Measurements from ENCODE around the gene FGF1. TPM values are rescaled to one million over a fixed set of nuclear protein-coding genes. Genes with fewer than 3 reads are reported as not detected.

Gene FGF1
- total and polyA plus RNA-seq, 4 donors, result 19.8 to 44.2 (median 25.0) TPM

DNA sequence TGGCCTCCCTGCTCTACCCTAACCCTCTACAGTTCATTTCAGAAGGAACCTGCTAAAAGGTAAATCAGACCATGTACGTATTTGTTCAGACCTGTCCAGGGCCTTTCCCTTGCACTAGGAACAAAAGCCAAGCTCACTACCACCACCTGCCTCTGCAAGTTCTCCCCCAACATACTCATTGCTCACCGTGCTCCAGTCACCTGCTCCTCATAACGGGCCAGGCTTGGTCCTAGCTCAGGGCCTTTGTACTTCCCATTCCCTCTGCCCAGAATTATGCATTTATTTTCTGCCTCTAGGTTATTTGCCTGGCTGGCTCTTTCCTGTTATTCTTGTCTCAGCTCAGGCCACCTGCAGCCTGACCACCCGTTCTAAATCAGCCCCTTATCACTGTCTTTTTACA lies 4.8 kb upstream of the FGF1 start:
- ATAC-seq (ENCODE audit: low FRiP score) (no peak), DNase-seq (no peak)
- no peak overlapping the region for H3K27ac ChIP-seq (ENCODE audit: low read depth in 1 of 2, low read length in 2 of 2)
- WGBS, 2 donors, result 91 to 96% methylated on average over 4 of the region's 4 CpGs
- H3K9me3 ChIP-seq (ENCODE audit: control insufficient read depth, low read length), result no peaks in the 10 kb centered on the region
- H3K4me1 ChIP-seq (ENCODE audit: control insufficient read depth in 1 of 2, insufficient read depth in 2 of 2, low read length in 2 of 2), result no peaks in the 10 kb centered on the region
- H3K27me3 ChIP-seq (ENCODE audit: control insufficient read depth in 1 of 2, insufficient read depth in 2 of 2, low read length in 1 of 2), result no peaks in the 10 kb centered on the region
- intact Hi-C loops (cut with DNase I), result no loop called here
- no peak overlapping the region for H3K4me3 ChIP-seq (ENCODE audit: low read length in 2 of 2)
- H3K36me3 ChIP-seq (ENCODE audit: control insufficient read depth in 1 of 2, insufficient read depth in 2 of 2, low read length in 1 of 2), result no peaks in the 10 kb centered on the region

DNA sequence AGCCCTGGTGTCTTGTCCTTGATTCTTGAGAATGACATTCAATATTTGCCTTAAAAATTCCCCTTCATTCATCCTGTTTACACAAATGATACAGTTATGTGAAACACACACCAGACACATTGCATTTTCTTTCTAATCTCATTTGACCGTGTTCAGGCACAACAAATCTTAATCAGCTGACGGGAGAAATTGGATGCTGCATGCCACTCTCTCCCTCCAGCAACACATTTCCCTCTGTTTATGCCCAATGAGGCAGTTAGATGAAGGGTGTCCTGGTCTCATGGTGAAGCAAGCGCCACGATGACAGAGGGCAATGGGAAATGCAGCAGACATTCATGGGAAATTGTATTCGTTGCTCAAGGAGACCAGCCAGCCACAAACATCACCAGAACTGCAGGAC lies 3.2 kb upstream of the FGF1 start:
- no peak overlapping the region for H3K4me3 ChIP-seq (ENCODE audit: low read length in 2 of 2)
- peaks cover 0 to 3% of the 10 kb centered on the region in 2 donors for H3K4me1 ChIP-seq (ENCODE audit: control insufficient read depth in 1 of 2, insufficient read depth in 2 of 2, low read length in 2 of 2)
- H3K9me3 ChIP-seq (ENCODE audit: control insufficient read depth, low read length), result no peaks in the 10 kb centered on the region
- H3K27me3 ChIP-seq (ENCODE audit: control insufficient read depth in 1 of 2, insufficient read depth in 2 of 2, low read length in 1 of 2), result no peaks in the 10 kb centered on the region
- ATAC-seq (ENCODE audit: low FRiP score) (no peak), DNase-seq (no peak)
- intact Hi-C loops (cut with DNase I), result no loop called here
- WGBS, 2 donors, result 62 to 73% methylated on average over 5 of the region's 5 CpGs
- H3K27ac ChIP-seq (ENCODE audit: low read depth in 1 of 2, low read length in 2 of 2), result no peak overlapping the region
- H3K36me3 ChIP-seq (ENCODE audit: control insufficient read depth in 1 of 2, insufficient read depth in 2 of 2, low read length in 1 of 2), result no peaks in the 10 kb centered on the region

DNA sequence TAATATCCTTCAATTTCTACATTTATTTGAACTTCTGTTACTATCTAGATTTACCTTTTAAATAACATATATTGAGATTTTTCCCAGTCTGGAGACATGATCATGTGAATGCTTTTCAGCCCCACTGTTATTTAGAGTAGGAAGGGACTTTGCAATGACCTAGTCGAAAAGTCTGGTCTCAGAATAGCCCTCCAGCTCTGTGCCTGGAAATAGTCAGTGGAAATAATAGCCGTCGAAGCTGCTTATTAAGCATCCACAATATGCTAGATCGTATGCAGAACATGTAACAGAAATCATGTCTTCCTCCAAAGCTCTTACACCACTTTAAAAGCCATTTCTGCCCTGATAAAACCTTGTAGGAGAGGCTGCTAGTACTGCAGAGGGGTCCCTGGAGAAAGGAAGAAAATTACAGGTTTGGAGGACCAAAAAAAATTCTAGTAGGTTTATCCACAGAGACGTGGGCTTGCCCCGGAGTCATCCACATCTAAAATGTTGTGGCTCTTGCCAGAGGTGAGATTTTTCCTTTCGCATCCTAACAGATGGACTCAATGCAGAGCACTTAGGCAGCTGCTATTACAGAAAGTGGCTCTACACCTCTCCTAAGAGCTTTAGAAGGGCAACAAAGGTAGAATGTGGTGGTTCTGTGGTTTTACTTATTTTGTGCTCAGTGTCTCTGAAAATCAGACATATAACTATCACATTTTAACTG lies 2.5 kb upstream of the FGF1 start:
- intact Hi-C loops (cut with DNase I), result no loop called here
- H3K9me3 ChIP-seq (ENCODE audit: control insufficient read depth, low read length), result no peaks in the 10 kb centered on the region
- H3K4me3 ChIP-seq (ENCODE audit: low read length in 2 of 2), result no peak overlapping the region
- no peak for DNase-seq
- no peak overlapping the region for H3K27ac ChIP-seq (ENCODE audit: low read depth in 1 of 2, low read length in 2 of 2)
- ATAC-seq (ENCODE audit: low FRiP score), result no peak
- H3K4me1 ChIP-seq (ENCODE audit: control insufficient read depth in 1 of 2, insufficient read depth in 2 of 2, low read length in 2 of 2), result peaks cover 0 to 3% of the 10 kb centered on the region in 2 donors
- no peaks in the 10 kb centered on the region for H3K36me3 ChIP-seq (ENCODE audit: control insufficient read depth in 1 of 2, insufficient read depth in 2 of 2, low read length in 1 of 2)
- H3K27me3 ChIP-seq (ENCODE audit: control insufficient read depth in 1 of 2, insufficient read depth in 2 of 2, low read length in 1 of 2), result no peaks in the 10 kb centered on the region
- 50 to 60% methylated on average over 7 of the region's 7 CpGs for WGBS, 2 donors

DNA sequence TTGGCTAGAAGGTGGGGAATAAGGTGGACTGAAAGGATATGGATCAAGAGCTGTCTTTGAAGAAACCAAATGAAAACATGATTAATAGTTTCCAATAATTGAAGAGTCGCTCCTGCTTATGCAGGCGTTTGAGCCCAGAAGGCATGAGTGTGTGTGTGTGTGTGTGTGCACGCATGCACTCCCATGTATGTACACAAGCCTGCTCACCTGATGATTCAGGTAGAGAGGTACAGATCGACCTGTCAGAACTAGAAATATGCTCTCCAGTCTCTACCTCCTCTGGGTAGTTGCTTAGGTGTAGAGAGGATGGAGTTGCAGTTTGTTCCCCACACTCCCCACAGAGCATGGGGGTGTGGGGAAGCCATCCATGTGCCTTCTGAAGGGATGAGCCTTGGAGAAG lies 1.1 kb upstream of the FGF1 start:
- Histone ChIP-seq H3K27ac (ENCODE audit: low read depth in 1 of 2, low read length in 2 of 2) (peak overlapping the region in 1 of 2 donors; percentile 91), H3K4me1 (ENCODE audit: control insufficient read depth in 1 of 2, insufficient read depth in 2 of 2, low read length in 2 of 2) (peaks cover 0 to 3% of the 10 kb centered on the region in 2 donors), H3K27me3 (ENCODE audit: control insufficient read depth in 1 of 2, insufficient read depth in 2 of 2, low read length in 1 of 2) (no peaks in the 10 kb centered on the region), H3K36me3 (ENCODE audit: control insufficient read depth in 1 of 2, insufficient read depth in 2 of 2, low read length in 1 of 2) (no peaks in the 10 kb centered on the region), H3K4me3 (ENCODE audit: low read length in 2 of 2) (no peak overlapping the region), H3K9me3 (ENCODE audit: control insufficient read depth, low read length) (no peaks in the 10 kb centered on the region)
- 97 to 98% methylated on average over 4 of the region's 4 CpGs for WGBS, 2 donors
- intact Hi-C loops (cut with DNase I), result no loop called here
- DNase-seq, result no peak
- no peak for ATAC-seq (ENCODE audit: low FRiP score)

DNA sequence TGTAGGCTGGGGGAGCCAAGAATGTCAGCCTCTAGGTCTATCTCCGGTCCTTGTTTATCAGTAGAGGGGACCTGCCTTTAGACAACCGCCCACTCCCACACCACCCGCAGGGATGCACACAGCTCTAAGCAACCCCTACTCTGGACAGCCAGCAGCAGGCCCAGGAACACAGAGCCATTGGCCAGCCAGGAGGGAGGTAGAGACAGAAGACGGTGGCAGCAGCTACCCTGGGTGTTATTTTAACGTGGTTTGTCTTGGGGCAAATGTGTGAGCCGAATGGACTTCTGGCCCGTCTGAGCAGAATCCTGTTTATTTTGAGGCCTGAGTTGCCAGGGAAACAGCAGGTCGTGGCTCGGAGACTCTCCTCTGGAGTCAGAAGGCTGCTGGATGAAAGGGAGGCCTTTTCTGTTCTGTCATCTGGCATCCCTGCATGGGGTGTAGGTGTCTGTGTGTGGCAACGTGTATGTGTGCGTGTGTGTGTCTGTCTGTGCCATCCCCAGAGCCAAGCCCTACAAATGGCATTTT lies 382 bp upstream of the FGF1 start:
- peak; percentile 52 for ATAC-seq (ENCODE audit: low FRiP score)
- Histone ChIP-seq H3K4me3 (ENCODE audit: low read length in 2 of 2) (no peak overlapping the region), H3K27me3 (ENCODE audit: control insufficient read depth in 1 of 2, insufficient read depth in 2 of 2, low read length in 1 of 2) (no peaks in the 10 kb centered on the region), H3K4me1 (ENCODE audit: control insufficient read depth in 1 of 2, insufficient read depth in 2 of 2, low read length in 2 of 2) (peaks cover 0 to 3% of the 10 kb centered on the region in 2 donors), H3K9me3 (ENCODE audit: control insufficient read depth, low read length) (no peaks in the 10 kb centered on the region), H3K36me3 (ENCODE audit: control insufficient read depth in 1 of 2, insufficient read depth in 2 of 2, low read length in 1 of 2) (no peaks in the 10 kb centered on the region), H3K27ac (ENCODE audit: low read depth in 1 of 2, low read length in 2 of 2) (peak overlapping the region; percentile 74 to 91)
- DNase-seq, result peak; percentile 56 to 77
- 10 to 11% methylated on average over 11 of the region's 11 CpGs for WGBS, 2 donors
- intact Hi-C loops (cut with DNase I), result no loop called here

DNA sequence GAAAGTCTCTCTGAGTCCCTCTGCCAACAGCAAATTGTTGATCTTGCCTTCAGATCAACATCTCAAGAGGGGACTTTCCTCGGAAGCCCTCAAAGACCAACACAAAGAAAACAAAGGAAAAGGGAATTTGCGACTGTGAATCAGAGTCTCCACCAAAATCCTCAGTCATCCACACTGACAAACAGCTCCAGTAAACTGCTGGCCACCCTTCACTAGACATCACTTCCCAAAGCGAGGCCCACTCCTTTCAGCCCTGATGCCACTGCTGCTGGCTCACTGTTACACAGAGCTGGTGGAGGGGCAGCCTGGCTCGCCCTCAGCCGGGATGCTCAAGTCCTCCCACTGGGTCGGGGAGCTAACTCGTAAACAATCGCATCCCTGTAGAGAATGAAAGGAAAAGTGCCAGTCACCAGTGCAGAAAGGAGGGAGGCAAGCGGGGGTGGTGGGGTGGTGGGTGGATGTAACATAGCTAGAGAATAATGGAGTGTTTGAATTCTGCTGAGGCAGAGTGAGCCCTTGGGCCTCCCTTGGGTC lies 1.3 kb downstream of the FGF1 start:
- Histone ChIP-seq H3K4me1 (ENCODE audit: control insufficient read depth in 1 of 2, insufficient read depth in 2 of 2, low read length in 2 of 2) (peaks cover 0 to 3% of the 10 kb centered on the region in 2 donors), H3K36me3 (ENCODE audit: control insufficient read depth in 1 of 2, insufficient read depth in 2 of 2, low read length in 1 of 2) (no peaks in the 10 kb centered on the region), H3K27ac (ENCODE audit: low read depth in 1 of 2, low read length in 2 of 2) (peak overlapping the region; percentile 55 to 64), H3K27me3 (ENCODE audit: control insufficient read depth in 1 of 2, insufficient read depth in 2 of 2, low read length in 1 of 2) (no peaks in the 10 kb centered on the region), H3K4me3 (ENCODE audit: low read length in 2 of 2) (no peak overlapping the region), H3K9me3 (ENCODE audit: control insufficient read depth, low read length) (no peaks in the 10 kb centered on the region)
- peak in 1 of 2 donors; percentile 56 for DNase-seq
- intact Hi-C loops (cut with DNase I), result no loop called here
- WGBS, 2 donors, result 7 to 25% methylated on average over 9 of the region's 9 CpGs
- ATAC-seq (ENCODE audit: low FRiP score), result peak; percentile 49

DNA sequence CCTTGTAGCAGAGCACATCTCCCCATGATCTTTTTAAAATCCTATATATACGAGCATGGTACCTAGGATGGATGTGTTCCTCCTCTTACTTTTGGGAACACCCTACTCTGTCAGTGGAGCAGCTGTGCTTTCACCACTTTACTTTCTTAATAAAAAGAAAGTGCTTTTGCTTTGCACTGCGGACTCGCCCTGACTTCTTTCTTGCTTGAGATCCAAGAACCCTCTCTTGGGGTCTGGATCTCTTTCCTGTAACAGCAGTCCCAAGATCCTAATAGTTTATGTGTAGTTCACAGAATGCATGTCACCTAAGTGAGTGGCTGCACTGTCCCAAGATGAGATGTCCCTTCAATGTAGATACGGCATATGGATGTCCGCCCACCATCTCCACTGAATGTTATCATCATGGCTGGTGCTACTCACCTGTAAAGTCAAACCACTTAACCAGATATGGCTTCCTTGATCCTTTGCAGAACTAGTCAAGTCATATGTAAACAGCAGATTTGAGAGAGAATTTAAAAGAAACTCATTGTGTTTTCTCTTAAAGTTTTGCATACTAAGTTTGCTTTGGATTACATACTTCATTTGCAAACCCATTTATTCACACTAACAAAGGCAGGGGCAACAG lies 1.9 kb downstream of the FGF1 start:
- no peaks in the 10 kb centered on the region for H3K36me3 ChIP-seq (ENCODE audit: control insufficient read depth in 1 of 2, insufficient read depth in 2 of 2, low read length in 1 of 2)
- H3K9me3 ChIP-seq (ENCODE audit: control insufficient read depth, low read length), result no peaks in the 10 kb centered on the region
- H3K27me3 ChIP-seq (ENCODE audit: control insufficient read depth in 1 of 2, insufficient read depth in 2 of 2, low read length in 1 of 2), result no peaks in the 10 kb centered on the region
- DNase-seq, result no peak
- H3K4me3 ChIP-seq (ENCODE audit: low read length in 2 of 2), result no peak overlapping the region
- WGBS, 2 donors, result 91 to 92% methylated on average over 5 of the region's 5 CpGs
- peak overlapping the region; percentile 55 to 64 for H3K27ac ChIP-seq (ENCODE audit: low read depth in 1 of 2, low read length in 2 of 2)
- intact Hi-C loops (cut with DNase I), result no loop called here
- peaks cover 0 to 3% of the 10 kb centered on the region in 2 donors for H3K4me1 ChIP-seq (ENCODE audit: control insufficient read depth in 1 of 2, insufficient read depth in 2 of 2, low read length in 2 of 2)
- ATAC-seq (ENCODE audit: low FRiP score), result no peak

DNA sequence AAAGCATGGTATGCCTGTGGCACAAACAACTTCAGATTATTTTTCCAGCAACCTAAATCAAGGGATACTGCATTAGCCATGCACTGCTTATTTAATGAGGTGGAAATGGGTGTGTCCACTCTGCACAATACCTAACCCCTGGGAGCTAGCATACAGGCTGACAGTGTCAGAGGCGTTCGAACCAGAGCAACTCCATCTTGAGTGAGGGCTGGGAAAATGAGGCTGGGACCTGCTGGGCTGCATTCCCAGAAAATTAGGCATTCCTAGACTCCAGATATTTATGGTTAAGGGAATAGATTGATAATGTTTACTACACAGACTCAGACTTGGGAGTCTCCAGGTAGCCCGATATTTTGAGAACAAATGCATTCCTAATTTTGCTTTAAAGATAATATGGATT lies 2.8 kb downstream of the FGF1 start:
- Histone ChIP-seq H3K27me3 (ENCODE audit: control insufficient read depth in 1 of 2, insufficient read depth in 2 of 2, low read length in 1 of 2) (no peaks in the 10 kb centered on the region), H3K36me3 (ENCODE audit: control insufficient read depth in 1 of 2, insufficient read depth in 2 of 2, low read length in 1 of 2) (no peaks in the 10 kb centered on the region), H3K4me3 (ENCODE audit: low read length in 2 of 2) (no peak overlapping the region), H3K27ac (ENCODE audit: low read depth in 1 of 2, low read length in 2 of 2) (no peak overlapping the region), H3K9me3 (ENCODE audit: control insufficient read depth, low read length) (no peaks in the 10 kb centered on the region), H3K4me1 (ENCODE audit: control insufficient read depth in 1 of 2, insufficient read depth in 2 of 2, low read length in 2 of 2) (peaks cover 0 to 3% of the 10 kb centered on the region in 2 donors)
- intact Hi-C loops (cut with DNase I), result no loop called here
- DNase-seq (no peak), ATAC-seq (ENCODE audit: low FRiP score) (no peak)
- 96% methylated on average over 3 of the region's 3 CpGs for WGBS, 2 donors

Measured in aorta (tissue), 5 donors.